Liver (tissue), 9 donors: ENCODE measurements around the gene KLK10. TPM values are rescaled to one million over a fixed set of nuclear protein-coding genes. Genes with fewer than 3 reads are reported as not detected.

Experiments used
- DNase-seq: peaks from one replicate; pipeline ENCODE4 v3.0.0-alpha.2; 2017; ENCODE audit warnings: low spot score
- H3K27ac ChIP-seq, 2 donors: one replicate each; pipeline ENCODE4 v1.7.0; 2013; ENCODE audit warnings: inconsistent platforms in 2 of 2, low read length in 2 of 2, control low read depth in 1 of 2, low read depth in 1 of 2, mild to moderate bottlenecking in 1 of 2
- H3K27me3 ChIP-seq, 4 donors: one replicate each; pipeline versions ENCODE4 v1.6.1 to v1.7.0; 2013; ENCODE audit warnings: low read length in 3 of 4, inconsistent platforms in 1 of 4, mild to moderate bottlenecking in 1 of 4, moderate library complexity in 1 of 4; ENCODE audit not compliant: control insufficient read depth in 4 of 4, insufficient read depth in 4 of 4
- H3K36me3 ChIP-seq, 4 donors: one replicate each; pipeline versions ENCODE4 v1.6.1 to v1.7.0; 2013; ENCODE audit warnings: low read length in 3 of 4, mild to moderate bottlenecking in 3 of 4, low read depth in 1 of 4, moderate library complexity in 1 of 4; ENCODE audit not compliant: control insufficient read depth in 4 of 4, insufficient read depth in 3 of 4
- H3K4me1 ChIP-seq, 4 donors: one replicate each; pipeline versions ENCODE4 v1.6.1 to v1.7.0; 2013; ENCODE audit warnings: low read length in 3 of 4, mild to moderate bottlenecking in 3 of 4, moderate library complexity in 1 of 4; ENCODE audit not compliant: control insufficient read depth in 4 of 4, insufficient read depth in 4 of 4
- H3K4me3 ChIP-seq, 3 donors: one replicate each; pipeline versions ENCODE4 v1.6.1 to v1.7.0; 2013; ENCODE audit warnings: low read length in 3 of 3, control low read depth in 1 of 3, low read depth in 1 of 3, mild to moderate bottlenecking in 1 of 3
- H3K9ac ChIP-seq, 2 donors: one replicate each; pipeline ENCODE4 v1.7.0; 2013; ENCODE audit warnings: low read length in 2 of 2, mild to moderate bottlenecking in 2 of 2, moderate library complexity in 2 of 2, control low read depth in 1 of 2, low read depth in 1 of 2
- H3K9me3 ChIP-seq, 4 donors: one replicate each; pipeline versions ENCODE4 v1.6.1 to v1.7.0; 2013; ENCODE audit warnings: low read length in 3 of 4; ENCODE audit not compliant: control insufficient read depth in 4 of 4
- EGR1 ChIP-seq, 2 donors: IDR thresholded peaks; 2 replicates each; pipeline ENCODE4 v1.6.1; 2016 to 2018; ENCODE audit warnings: antibody characterized with exemption in 2 of 2, low read depth in 2 of 2
- FOXA1 ChIP-seq: IDR thresholded peaks from 2 replicates; pipeline ENCODE4 v1.6.1; 2016; ENCODE audit warnings: antibody characterized with exemption
- FOXA2 ChIP-seq: IDR thresholded peaks from 2 replicates; pipeline ENCODE4 v1.6.1; 2016; ENCODE audit warnings: antibody characterized with exemption
- GABPA ChIP-seq, 2 donors: IDR thresholded peaks in 1 of 2; conservative IDR thresholded peaks in 1 of 2; 2 replicates each; pipeline ENCODE4 v1.6.1; 2016; ENCODE audit warnings: antibody characterized with exemption in 2 of 2, mild to moderate bottlenecking in 1 of 2, moderate library complexity in 1 of 2
- HNF4A ChIP-seq, 2 donors: conservative IDR thresholded peaks; 2 replicates each; pipeline ENCODE4 v1.6.1; 2016; ENCODE audit warnings: antibody characterized with exemption in 2 of 2, mild to moderate bottlenecking in 2 of 2
- HNF4G ChIP-seq: IDR thresholded peaks from 2 replicates; pipeline ENCODE4 v1.6.1; 2016; ENCODE audit warnings: antibody characterized with exemption
- JUND ChIP-seq, 2 donors: IDR thresholded peaks; 2 replicates each; pipeline ENCODE4 v1.6.1; 2016; ENCODE audit warnings: antibody characterized with exemption in 2 of 2
- NR2F2 ChIP-seq: IDR thresholded peaks from 2 replicates; pipeline ENCODE4 v1.6.1; 2016; ENCODE audit warnings: antibody characterized with exemption
- RXRA ChIP-seq, 2 donors: IDR thresholded peaks; 2 replicates each; pipeline ENCODE4 v1.6.1; 2017 to 2018; ENCODE audit warnings: antibody characterized with exemption in 2 of 2, mild to moderate bottlenecking in 1 of 2
- SP1 ChIP-seq: IDR thresholded peaks from 2 replicates; pipeline ENCODE4 v1.6.1; 2018; ENCODE audit warnings: antibody characterized with exemption, mild to moderate bottlenecking
- TAF1 ChIP-seq: conservative IDR thresholded peaks from 2 replicates; pipeline ENCODE4 v1.6.1; 2016; ENCODE audit warnings: antibody characterized with exemption, mild to moderate bottlenecking
- YY1 ChIP-seq: IDR thresholded peaks from 2 replicates; pipeline ENCODE4 v1.6.1; 2016; ENCODE audit warnings: antibody characterized with exemption, mild to moderate bottlenecking
- WGBS: extraction: QIAGEN DNeasy Blood & Tissue Kit; methylation state at CpG from one replicate; pipeline ENCODE4 v1.1.7; 2013; 5-methylcytosine and 5-hydroxymethylcytosine counted together
- polyA plus RNA-seq, 2 donors: library from polyadenylated mRNA; stranded (reverse) in 1 of 2; unstranded in 1 of 2; fragments of 200-250 nt in 1 of 2; fragments of >200 nt in 1 of 2; fragmentation: Nextera tagmentation in 1 of 2; extraction: Ambion mirVana in 1 of 2; gene quantifications; one replicate each; pipeline versions ENCODE4 v1.2.1 to v1.2.3, GENCODE V29; 2013 to 2015
- total RNA-seq, 2 donors: library from RNA; depleted of rRNA; stranded (reverse); fragments of >200 nt; gene quantifications; one replicate each; pipeline ENCODE4 v1.2.3, GENCODE V29; 2014
- TF ChIP-seq, protein P1 (sequence below): IDR thresholded peaks from 2 replicates; pipeline ENCODE4 v1.6.1; 2016; ENCODE audit warnings: antibody characterized with exemption, mild to moderate bottlenecking
- TF ChIP-seq, protein P2 (sequence below): IDR thresholded peaks from 2 replicates; pipeline ENCODE4 v1.6.1; 2016; ENCODE audit warnings: antibody characterized with exemption
- TF ChIP-seq, protein P3 (sequence below): IDR thresholded peaks from 2 replicates; pipeline ENCODE4 v1.6.1; 2016; ENCODE audit warnings: antibody characterized with exemption
- TF ChIP-seq, protein P4 (sequence below): IDR thresholded peaks from 2 replicates; pipeline ENCODE4 v1.6.1; 2016; ENCODE audit warnings: antibody characterized with exemption
- donor health status: healthy.
- donor health status: healthy.
- donor health status: healthy.
- donor health status: healthy.
- donor health status: healthy.

The KLK10 gene
- total and polyA plus RNA-seq, 4 donors, result 0.06 TPM; not detected in 3

DNA sequence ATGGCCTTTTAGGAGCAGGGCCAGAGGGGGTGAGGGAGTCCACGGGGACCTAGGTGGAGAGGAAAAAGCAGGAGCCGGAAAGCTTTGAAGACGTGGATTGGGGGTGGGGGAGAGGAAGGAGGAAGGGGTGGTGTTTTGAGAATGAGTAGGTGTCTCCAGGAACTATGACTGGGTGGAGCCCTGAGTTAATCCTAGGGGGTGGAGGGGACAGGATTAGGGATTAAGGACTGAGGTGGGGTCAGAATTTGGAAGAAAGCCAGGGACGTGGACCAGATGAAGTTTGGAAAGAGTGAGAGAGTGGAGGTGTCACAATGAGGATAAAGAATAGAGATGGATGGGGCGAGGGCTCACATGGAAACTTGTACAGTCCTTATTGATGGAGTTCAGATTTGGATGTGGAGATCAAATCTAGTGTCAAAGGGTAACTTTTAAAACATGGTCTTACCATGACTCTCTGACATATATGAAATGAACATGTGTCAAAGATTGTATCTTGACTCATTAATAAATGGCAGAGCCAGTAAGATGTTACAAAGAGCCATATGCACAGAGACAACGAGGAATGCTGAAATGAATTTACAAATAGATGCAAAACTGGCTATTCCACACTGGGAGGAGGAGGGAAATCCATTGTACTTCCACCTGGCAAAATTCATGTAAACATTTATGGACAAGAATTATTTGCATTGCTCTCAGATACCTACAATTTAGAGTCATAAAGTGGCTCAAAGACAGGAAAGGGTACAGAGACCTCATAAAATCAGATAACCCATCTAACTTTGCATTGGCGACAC is 47.1 kb upstream of the KLK10 start:
- Histone ChIP-seq H3K4me3 (no peak overlapping the region), H3K9me3 (no peaks in the 10 kb centered on the region), H3K4me1 (no peaks in the 10 kb centered on the region), H3K36me3 (no peaks in the 10 kb centered on the region), H3K27ac (no peak overlapping the region), H3K27me3 (peaks cover 0 to 6% (median 1%) of the 10 kb centered on the region in 4 donors), H3K9ac (no peak overlapping the region)
- 59% methylated on average over 7 of the region's 7 CpGs for WGBS
- TF ChIP-seq EGR1 (IDR thresholded peaks at IDR 0.05; ENCODE audit: low read depth in 2 of 2) (no peak), RXRA (IDR thresholded peaks at IDR 0.05) (no peak), FOXA2 (no peak), HNF4A (conservative IDR thresholded peaks at IDR 0.05) (no peak), TAF1 (no peak), HNF4G (no peak), SP1 (no peak), YY1 (no peak), JUND (IDR thresholded peaks at IDR 0.05) (no peak), NR2F2 (no peak)
- TF ChIP-seq, protein P1, sequence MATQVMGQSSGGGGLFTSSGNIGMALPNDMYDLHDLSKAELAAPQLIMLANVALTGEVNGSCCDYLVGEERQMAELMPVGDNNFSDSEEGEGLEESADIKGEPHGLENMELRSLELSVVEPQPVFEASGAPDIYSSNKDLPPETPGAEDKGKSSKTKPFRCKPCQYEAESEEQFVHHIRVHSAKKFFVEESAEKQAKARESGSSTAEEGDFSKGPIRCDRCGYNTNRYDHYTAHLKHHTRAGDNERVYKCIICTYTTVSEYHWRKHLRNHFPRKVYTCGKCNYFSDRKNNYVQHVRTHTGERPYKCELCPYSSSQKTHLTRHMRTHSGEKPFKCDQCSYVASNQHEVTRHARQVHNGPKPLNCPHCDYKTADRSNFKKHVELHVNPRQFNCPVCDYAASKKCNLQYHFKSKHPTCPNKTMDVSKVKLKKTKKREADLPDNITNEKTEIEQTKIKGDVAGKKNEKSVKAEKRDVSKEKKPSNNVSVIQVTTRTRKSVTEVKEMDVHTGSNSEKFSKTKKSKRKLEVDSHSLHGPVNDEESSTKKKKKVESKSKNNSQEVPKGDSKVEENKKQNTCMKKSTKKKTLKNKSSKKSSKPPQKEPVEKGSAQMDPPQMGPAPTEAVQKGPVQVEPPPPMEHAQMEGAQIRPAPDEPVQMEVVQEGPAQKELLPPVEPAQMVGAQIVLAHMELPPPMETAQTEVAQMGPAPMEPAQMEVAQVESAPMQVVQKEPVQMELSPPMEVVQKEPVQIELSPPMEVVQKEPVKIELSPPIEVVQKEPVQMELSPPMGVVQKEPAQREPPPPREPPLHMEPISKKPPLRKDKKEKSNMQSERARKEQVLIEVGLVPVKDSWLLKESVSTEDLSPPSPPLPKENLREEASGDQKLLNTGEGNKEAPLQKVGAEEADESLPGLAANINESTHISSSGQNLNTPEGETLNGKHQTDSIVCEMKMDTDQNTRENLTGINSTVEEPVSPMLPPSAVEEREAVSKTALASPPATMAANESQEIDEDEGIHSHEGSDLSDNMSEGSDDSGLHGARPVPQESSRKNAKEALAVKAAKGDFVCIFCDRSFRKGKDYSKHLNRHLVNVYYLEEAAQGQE, result no peak
- TF ChIP-seq, protein P2, sequence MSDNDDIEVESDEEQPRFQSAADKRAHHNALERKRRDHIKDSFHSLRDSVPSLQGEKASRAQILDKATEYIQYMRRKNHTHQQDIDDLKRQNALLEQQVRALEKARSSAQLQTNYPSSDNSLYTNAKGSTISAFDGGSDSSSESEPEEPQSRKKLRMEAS, result no peak
- TF ChIP-seq, protein P3, sequence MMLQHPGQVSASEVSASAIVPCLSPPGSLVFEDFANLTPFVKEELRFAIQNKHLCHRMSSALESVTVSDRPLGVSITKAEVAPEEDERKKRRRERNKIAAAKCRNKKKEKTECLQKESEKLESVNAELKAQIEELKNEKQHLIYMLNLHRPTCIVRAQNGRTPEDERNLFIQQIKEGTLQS, result no peak
- TF ChIP-seq, protein P4, sequence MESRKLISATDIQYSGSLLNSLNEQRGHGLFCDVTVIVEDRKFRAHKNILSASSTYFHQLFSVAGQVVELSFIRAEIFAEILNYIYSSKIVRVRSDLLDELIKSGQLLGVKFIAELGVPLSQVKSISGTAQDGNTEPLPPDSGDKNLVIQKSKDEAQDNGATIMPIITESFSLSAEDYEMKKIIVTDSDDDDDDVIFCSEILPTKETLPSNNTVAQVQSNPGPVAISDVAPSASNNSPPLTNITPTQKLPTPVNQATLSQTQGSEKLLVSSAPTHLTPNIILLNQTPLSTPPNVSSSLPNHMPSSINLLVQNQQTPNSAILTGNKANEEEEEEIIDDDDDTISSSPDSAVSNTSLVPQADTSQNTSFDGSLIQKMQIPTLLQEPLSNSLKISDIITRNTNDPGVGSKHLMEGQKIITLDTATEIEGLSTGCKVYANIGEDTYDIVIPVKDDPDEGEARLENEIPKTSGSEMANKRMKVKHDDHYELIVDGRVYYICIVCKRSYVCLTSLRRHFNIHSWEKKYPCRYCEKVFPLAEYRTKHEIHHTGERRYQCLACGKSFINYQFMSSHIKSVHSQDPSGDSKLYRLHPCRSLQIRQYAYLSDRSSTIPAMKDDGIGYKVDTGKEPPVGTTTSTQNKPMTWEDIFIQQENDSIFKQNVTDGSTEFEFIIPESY, result no peak
- DNase-seq, result no peak

DNA sequence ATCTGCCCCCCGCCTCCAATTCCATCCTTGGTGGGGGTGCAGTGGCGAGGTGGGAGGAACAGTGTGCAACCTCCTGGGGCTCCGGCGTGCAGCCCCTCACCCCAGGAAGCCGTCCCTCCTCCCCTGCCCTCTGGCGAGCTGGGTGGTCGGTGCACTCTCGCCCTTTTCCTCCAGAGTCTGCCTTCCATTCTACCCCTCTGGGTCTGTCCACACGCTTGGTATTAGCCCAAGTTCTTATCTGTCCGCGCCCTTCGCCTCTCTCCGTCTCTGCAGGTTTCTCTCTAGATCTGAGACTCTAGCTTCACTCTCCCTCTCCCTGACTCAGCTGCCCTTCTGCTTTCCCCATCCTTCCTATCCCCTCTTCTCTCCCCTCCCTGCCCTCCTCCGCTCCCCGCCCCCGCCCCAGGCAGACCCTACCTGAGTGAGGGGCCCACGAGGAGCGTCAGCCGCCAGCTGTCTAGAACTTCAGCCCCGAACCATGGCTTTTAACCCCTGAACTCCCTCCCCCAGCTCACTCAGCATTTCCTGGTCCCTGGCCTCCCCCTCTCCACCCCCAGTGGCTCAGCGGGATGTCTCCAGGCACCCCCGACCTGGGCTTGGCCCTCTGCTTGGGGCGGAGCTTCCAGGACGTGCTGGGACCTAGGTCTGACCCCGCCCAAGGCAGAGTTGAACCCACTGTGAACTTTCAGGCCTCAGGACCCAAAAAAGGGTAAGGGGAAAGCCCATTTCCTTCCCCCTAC is 45.9 kb upstream of the KLK10 start:
- no peak overlapping the region for H3K4me3 ChIP-seq
- no peaks in the 10 kb centered on the region for H3K9me3 ChIP-seq
- DNase-seq, result no peak
- TF ChIP-seq HNF4A (conservative IDR thresholded peaks at IDR 0.05) (no peak), FOXA1 (no peak), NR2F2 (no peak), RXRA (IDR thresholded peaks at IDR 0.05) (no peak), SP1 (no peak), HNF4G (no peak), EGR1 (IDR thresholded peaks at IDR 0.05; ENCODE audit: low read depth in 2 of 2) (no peak), GABPA (IDR thresholded peaks at IDR 0.05 in 1 of 2, conservative IDR thresholded peaks at IDR 0.05 in 1 of 2) (no peak), JUND (IDR thresholded peaks at IDR 0.05) (no peak), FOXA2 (no peak), YY1 (no peak)
- TF ChIP-seq, protein P4, result no peak
- TF ChIP-seq, protein P3, result no peak
- no peak overlapping the region for H3K9ac ChIP-seq
- peaks cover 0 to 6% (median 1%) of the 10 kb centered on the region in 4 donors for H3K27me3 ChIP-seq
- H3K4me1 ChIP-seq, result no peaks in the 10 kb centered on the region
- WGBS, result 12% methylated on average over 25 of the region's 25 CpGs
- no peaks in the 10 kb centered on the region for H3K36me3 ChIP-seq
- no peak overlapping the region for H3K27ac ChIP-seq
